CD4-positive, alpha-beta T cell treated with Interleukin-6 for 4 hours (primary cell): ENCODE results near the gene DOCK2.
"Not testable (repeated sequence)": the region's sequence is repeated elsewhere in the genome, so short reads cannot be mapped to it uniquely, and the experiment has no call there.

Experiments
- DNase-seq: peaks from one replicate; pipeline ENCODE4 v3.0.0-alpha.2; 2020; ENCODE audit warnings: mixed read lengths

The DOCK2 gene

DNA sequence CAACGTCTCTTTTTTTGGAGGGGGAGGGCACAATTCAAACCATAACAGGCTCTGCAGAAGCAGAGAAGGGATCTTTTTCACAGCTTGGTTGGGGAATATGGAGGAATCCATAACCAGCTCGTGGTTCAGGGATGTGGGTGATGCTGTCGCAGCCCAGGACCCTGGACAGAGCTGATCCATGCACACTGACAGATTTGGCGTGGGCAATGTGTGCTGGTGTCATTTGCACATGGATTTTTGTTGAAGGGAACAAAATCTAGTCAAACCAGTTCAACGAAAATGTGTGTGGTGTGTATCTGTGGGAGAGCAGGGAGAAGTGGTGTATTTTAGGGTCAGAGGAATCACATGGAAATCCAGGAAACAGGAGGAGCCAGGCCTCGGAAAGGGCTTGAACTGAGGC is 4.2 kb downstream of the DOCK2 start:
- no peak for DNase-seq

- no peak for DNase-seq
Measured at GRCh38 chr5:169646856-169647255, 9.8 kb downstream of the DOCK2 start.

- no peak for DNase-seq
Measured at GRCh38 chr5:169647566-169647965, 10.5 kb downstream of the DOCK2 start.

DNA sequence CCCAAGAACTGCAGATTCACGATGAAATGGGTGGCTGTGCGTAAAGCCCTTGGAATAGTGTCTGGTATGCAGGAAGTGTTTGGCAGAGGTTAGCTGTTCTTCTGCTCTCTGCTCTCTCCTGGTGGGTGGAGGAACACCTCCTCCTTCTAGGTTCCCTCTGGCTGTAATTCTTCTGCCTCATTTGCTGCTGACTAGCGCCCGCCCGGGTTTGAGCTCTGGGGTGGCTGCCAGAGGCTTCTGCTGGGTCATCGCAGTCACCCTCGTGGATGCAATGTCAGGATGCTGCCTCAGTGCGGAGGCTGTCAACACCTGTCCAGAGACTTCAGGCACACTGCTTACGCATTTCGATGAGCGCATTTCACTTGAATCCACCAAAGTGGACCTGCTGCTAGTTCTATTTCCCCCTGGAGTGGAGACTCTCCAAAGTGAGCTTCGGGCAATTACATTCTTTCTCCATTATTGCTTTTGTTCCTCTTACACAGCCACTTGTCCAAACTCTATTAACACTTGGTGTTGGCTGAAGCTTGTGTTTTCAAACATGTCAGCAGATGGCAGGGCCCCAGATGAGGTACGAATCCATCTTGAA is 11.7 kb downstream of the DOCK2 start:
- DNase-seq = no peak

DNA sequence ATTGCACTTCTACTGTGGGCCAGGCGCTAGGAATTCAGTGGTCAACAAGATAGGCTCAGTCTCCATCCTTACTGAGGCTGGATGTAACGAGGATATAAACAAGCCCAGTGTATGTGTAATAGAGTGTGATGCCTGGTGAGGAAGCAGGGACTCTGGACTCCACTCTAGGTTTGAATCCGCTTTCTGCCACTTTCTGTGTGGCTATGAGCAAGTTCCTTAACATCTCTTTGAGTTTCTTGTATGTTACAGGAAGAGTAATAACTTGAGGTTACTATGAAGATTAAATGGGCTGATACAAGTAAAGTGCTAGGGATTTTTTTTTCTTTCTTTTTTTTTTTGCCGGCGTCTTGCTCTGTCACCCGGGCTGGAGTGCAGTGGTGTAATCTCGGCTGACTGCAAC is 12.4 kb downstream of the DOCK2 start:
- peak; percentile 32 for DNase-seq

- DNase-seq = peak; percentile 21
Measured at GRCh38 chr5:169650701-169651331, 13.7 kb downstream of the DOCK2 start.

- no peak for DNase-seq
Measured at GRCh38 chr5:169651526-169651925, 14.5 kb downstream of the DOCK2 start.

- DNase-seq = peak; percentile 16
Measured at GRCh38 chr5:169652057-169652456, 15.0 kb downstream of the DOCK2 start.

DNA sequence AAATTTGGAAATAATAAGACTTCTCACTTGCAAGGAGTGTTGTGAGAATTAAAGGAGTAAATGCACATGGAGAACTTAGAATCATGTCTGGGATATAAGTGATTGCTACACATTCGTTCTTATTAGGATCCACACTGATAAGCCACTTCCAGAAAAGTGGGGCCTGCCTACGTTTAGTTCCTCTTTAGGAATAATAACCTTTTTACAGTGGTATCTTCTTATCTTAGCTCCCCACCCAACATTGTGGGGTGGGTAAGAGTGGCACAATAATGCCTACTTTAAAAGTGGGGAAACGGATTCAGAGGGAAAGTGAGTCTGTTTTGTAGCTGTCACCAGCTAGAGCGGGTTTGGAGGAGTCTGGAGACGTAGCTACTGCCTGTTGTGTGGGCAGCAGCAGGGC is 16.0 kb downstream of the DOCK2 start:
- DNase-seq = no peak

DNA sequence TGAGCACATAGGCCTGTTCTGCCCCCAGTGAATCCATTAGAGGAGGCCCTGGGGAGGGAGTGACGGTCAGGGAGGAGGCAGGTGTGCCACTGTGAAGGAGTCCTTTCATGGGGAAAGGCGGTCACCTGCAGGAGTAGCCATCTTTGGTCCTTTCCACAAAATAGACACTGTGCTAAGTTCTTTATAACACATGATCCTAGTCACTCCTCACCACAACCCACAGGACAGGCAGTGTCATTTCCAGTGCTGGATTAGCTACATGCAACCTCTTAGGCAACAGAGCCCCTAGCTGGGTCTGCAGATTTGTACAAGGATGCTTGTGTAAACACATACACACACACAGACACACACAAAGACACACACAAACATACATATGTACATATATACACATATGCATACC is 18.3 kb downstream of the DOCK2 start:
- no peak for DNase-seq

DNA sequence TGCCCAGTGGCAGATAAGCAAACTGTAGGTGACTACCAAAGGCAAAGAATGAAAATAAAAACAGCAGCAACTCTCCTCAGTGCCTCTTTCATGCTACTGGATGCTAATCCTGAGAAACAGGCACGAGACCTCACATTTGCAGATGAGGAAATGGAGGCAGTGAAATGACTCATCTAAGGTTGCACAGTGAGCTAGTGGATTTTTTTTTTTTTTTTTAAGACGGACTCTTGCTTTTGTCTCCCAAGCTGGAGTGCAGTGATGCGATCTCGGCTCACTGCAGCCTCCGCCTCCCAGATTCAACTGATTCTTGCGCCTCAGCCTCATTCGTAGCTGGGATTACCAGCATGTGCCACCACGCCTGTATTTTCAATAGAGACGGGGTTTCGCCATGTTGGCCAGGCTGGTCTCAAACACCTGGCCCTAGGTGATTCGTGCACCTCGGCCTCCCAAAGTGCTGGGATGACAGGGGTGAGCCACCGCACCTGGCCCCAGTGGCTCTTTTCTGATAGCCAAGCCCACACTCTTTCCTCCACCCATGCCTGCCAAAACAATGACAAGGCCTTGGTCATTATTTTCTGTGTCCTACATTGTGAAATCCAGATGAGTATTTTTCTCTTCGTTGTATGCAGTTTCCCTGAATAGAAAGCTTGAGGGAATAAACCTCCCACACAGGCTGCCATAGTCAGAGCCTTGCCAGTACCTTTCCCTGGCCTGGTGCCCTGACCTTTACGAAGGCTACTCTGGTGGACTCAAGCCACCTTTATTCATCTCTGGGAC is 19.2 kb downstream of the DOCK2 start:
- no peak for DNase-seq

GRCh38 chr5:169657127-169657526 is 20.1 kb downstream of the DOCK2 start:
- DNase-seq = no peak

DNA sequence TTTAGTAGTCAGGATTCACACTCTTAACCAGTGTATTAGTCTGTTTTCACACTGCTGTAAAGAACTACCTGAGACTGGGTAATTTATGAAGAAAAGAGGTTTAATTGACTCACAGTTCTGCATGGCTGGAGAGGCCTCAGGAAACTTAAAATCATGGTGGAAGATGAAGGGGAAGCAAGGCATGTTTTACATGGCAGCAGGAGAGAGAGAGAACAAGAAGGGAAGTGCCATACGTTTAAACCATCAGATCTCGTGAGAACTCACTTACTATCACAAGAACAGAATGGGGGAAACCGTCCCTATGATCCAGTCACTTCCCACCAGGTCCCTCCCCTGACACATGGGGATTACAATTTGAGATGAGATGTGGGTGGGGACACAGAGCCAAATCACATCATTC is 25.4 kb downstream of the DOCK2 start:
- DNase-seq = not testable (repeated sequence)

DNA sequence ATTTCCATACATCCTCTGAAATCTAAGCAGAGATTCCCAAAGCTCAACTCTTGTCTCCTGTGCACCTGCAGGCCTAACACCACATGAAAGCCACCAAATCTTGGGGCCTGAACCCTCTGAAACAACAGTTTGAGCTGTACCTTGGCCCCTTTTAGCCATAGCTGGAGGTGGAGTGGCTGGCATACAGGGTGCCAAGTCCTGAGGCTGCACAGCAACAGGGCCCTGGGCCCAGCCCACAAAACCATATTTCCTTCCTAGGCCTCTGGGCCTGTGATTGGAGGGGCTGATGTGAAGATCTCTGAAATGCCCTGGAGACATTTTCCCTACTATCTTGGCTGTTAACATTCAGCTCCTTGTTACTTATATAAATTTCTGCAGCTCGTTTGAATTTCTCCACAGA is 26.5 kb downstream of the DOCK2 start:
- no peak for DNase-seq

DNA sequence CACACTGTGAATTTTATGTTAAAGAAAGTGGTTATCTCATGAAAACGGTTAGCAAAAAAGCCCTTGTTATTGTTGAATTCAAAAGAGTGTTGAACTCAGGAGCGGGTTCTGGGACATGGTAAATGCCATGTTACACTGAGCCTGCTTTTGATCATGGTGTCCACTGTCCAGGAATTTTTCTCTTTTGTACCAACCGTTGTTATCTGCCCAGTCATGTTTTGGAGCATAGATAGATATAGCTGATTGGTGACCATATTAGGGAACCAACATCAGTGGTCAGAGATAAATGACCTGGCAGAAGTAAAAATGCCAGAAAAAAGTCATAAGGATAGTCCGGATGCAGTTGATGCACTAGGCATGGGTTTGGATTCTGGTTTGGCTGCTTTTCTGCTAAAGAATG is 29.3 kb downstream of the DOCK2 start:
- DNase-seq = no peak

GRCh38 chr5:169667896-169668674 is 31.0 kb downstream of the DOCK2 start:
- no peak for DNase-seq

DNA sequence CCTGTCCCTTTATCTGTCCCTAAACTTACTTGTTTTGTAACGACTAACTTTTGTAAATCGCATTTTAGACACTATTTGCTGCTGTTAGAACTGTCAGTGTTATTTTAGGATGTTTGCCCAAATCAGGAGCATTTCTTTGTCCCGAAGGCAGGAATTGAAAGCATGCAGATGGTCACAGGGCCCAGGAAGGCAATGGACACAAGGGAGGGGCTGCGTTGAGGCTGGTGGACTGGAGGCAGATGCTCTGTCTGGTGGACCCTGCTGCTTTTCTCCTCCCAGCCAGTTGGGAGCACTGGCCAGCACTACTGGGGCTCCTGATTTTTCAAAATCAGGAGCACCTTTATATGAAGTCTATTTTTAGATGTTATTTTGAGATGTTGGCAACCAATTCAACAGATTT is 31.7 kb downstream of the DOCK2 start:
- no peak for DNase-seq

DNA sequence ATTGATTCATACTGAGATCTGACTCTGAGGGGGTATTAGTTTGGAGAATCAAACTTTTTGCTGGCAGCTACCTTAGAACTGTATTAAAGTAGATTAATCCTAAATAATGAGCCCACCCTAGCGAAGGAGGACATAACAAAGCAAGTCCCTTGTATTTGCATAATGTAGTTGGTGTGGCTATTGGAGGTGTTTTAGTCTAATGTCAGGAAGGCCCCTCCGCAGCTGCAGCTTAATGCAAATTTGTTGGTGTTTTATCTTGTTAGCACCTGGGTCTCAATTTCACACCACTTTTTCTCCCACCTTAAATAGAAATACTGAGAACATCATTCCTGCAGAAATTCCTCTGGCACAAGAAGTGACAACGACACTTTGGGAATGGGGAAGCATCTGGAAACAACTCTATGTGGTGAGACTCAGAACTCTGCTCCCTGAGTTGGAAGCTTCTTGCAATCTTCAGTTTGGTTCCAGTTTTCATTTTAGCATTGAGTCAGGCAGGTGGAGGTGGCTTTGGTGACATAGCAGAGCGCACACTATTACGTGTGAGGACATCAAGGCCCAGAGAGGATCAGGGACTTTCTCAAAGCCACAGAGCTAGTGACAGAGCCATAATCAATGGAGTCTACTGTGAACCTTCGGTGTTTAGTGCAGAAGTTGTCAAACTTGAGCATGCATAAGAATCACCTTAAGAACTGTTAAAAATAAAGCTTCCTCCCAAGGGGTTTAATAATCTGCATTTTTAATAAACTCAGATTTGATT is 33.9 kb downstream of the DOCK2 start:
- DNase-seq = no peak

DNA sequence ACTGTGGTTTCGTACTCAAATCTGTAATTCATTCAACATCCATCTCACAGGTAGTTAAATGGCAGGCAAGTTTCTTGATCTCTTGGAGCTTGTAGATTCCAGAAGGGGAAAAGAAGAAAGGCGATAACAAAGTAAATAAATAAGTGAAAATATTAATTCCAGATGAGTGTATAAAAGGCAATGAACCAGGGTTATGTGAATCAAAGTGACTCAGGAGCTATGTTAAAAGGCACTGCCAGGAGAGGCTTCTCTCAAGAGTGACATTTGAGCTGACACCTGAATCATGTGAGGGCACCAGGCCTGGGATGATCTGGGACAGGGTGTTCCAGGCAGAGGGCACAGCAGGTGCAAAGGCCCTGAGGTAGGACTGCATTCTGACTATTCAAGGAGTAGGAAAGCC is 45.0 kb downstream of the DOCK2 start:
- DNase-seq = no peak

GRCh38 chr5:169686137-169686536 is 49.1 kb downstream of the DOCK2 start:
- no peak for DNase-seq

GRCh38 chr5:169688106-169688505 is 51.0 kb downstream of the DOCK2 start:
- DNase-seq = no peak

- no peak for DNase-seq
Measured at GRCh38 chr5:169691471-169691870, 54.4 kb downstream of the DOCK2 start.
